IMR-90 (cell line): ENCODE results near the gene KLHL2. TPM values are rescaled to one million over a fixed set of nuclear protein-coding genes. Genes with fewer than 3 reads are reported as not detected.

ENCODE experiments used
- ATAC-seq: fragments of 200-7000 bp; cut with Tn5 transposase; 2 replicates; pipeline ENCODE4 v1.9.1; 2020; ENCODE audit warnings: low read depth, mild to moderate bottlenecking, moderate library complexity
- BruUV-seq: library from RNA; stranded (reverse); fragments of 400-500 nt; replicated peaks from 2 replicates; lab custom pipeline; 2021; lab: Mats Ljungman, UMichigan
- CTCF ChIA-PET: fragments of 300-600 bp; formaldehyde crosslinking; extraction: SDS; loops from one replicate; lab custom pipeline; 2021; ENCODE audit warnings: antibody characterized with exemption; lab: Yijun Ruan, JAX
- POLR2A ChIA-PET: fragments of 300-600 bp; sonication (Branson Sonifier 250); formaldehyde crosslinking; loops from one replicate; lab custom pipeline; 2022; ENCODE audit warnings: antibody characterized with exemption; ENCODE audit not compliant: unreplicated experiment; lab: Charles Lee
- DNase-seq: peaks from one replicate; pipeline ENCODE4 v3.0.0; 2013
- H2AFZ ChIP-seq: replicated peaks from 2 replicates; pipeline ENCODE3; 2013; ENCODE audit warnings: low read length, mild to moderate bottlenecking; ENCODE audit not compliant: poor library complexity
- H2AK5ac ChIP-seq: 2 replicates; pipeline ENCODE4 v1.6.1; 2013; ENCODE audit warnings: low read depth, low read length, inconsistent platforms
- H2AK9ac ChIP-seq: replicated peaks from 2 replicates; pipeline ENCODE3; 2013; ENCODE audit warnings: mild to moderate bottlenecking, low read depth, low read length, moderate library complexity; ENCODE audit not compliant: poor library complexity
- H2BK120ac ChIP-seq: 2 replicates; pipeline ENCODE4 v1.6.1; 2013; ENCODE audit warnings: low read depth, low read length, inconsistent platforms
- H2BK15ac ChIP-seq: 3 replicates; pipeline ENCODE4 v1.6.1; 2013; ENCODE audit warnings: low read depth, low read length, inconsistent platforms
- H2BK20ac ChIP-seq: 2 replicates; pipeline ENCODE4 v1.6.1; 2013; ENCODE audit warnings: low read depth, mild to moderate bottlenecking, inconsistent platforms, low read length, moderate library complexity
- H2BK5ac ChIP-seq: 2 replicates; pipeline ENCODE4 v1.6.1; 2013; ENCODE audit warnings: mild to moderate bottlenecking, low read depth, low read length, inconsistent platforms; ENCODE audit not compliant: poor library complexity, severe bottlenecking
- H3K14ac ChIP-seq: replicated peaks from 2 replicates; pipeline ENCODE4 v1.6.1; 2013; ENCODE audit warnings: low read depth, low read length, inconsistent platforms
- H3K18ac ChIP-seq: 2 replicates; pipeline ENCODE4 v1.6.1; 2013; ENCODE audit warnings: low read depth, low read length, control low read depth
- H3K23ac ChIP-seq: 2 replicates; pipeline ENCODE4 v1.6.1; 2013; ENCODE audit warnings: low read depth, low read length, inconsistent platforms
- H3K27ac ChIP-seq: 2 replicates; pipeline ENCODE4 v1.5.1; 2013; ENCODE audit warnings: mild to moderate bottlenecking, control low read depth, low read length; ENCODE audit not compliant: insufficient read depth
- H3K27me3 ChIP-seq: 2 replicates; pipeline ENCODE4 v1.6.1; 2013; ENCODE audit warnings: low read length; ENCODE audit not compliant: control insufficient read depth, insufficient read depth
- H3K36me3 ChIP-seq: 2 replicates; pipeline ENCODE4 v1.6.1; 2013; ENCODE audit warnings: low read length, mixed read lengths; ENCODE audit not compliant: control insufficient read depth, insufficient read depth
- H3K4ac ChIP-seq: 2 replicates; pipeline ENCODE4 v1.6.1; 2013; ENCODE audit warnings: low read depth, low read length, inconsistent platforms
- H3K4me1 ChIP-seq: 2 replicates; pipeline ENCODE4 v1.6.1; 2013; ENCODE audit warnings: low read length, mixed read lengths; ENCODE audit not compliant: control insufficient read depth, insufficient read depth
- H3K4me2 ChIP-seq: 2 replicates; pipeline ENCODE4 v1.6.1; 2013; ENCODE audit warnings: low read depth, mild to moderate bottlenecking, control low read depth, low read length, moderate library complexity
- H3K4me3 ChIP-seq: 2 replicates; pipeline ENCODE4 v1.5.1; 2013; ENCODE audit warnings: low read depth, mild to moderate bottlenecking, control low read depth, low read length, moderate library complexity; ENCODE audit not compliant: insufficient read depth
- H3K56ac ChIP-seq: 2 replicates; pipeline ENCODE4 v1.6.1; 2013; ENCODE audit warnings: low read length, inconsistent platforms; ENCODE audit not compliant: insufficient read depth; ENCODE audit errors: extremely low read depth
- H3K79me1 ChIP-seq, 2 experiments: 2 replicates each; pipeline ENCODE4 v1.6.1; 2013; ENCODE audit warnings: low read length in 2 of 2, inconsistent platforms in 1 of 2, low read depth in 1 of 2
- H3K9ac ChIP-seq: 2 replicates; pipeline ENCODE4 v1.6.1; 2013; ENCODE audit warnings: low read depth, low read length, control low read depth
- H3K9me1 ChIP-seq: 2 replicates; pipeline ENCODE4 v1.6.1; 2013; ENCODE audit warnings: low read length, inconsistent platforms; ENCODE audit not compliant: insufficient read depth
- H3K9me3 ChIP-seq: 2 replicates; pipeline ENCODE4 v1.6.1; 2013; ENCODE audit warnings: low read length; ENCODE audit not compliant: control insufficient read depth, insufficient read depth
- H4K20me1 ChIP-seq: 2 replicates; pipeline ENCODE4 v1.6.1; 2013; ENCODE audit warnings: low read length, inconsistent platforms; ENCODE audit not compliant: insufficient read depth
- H4K5ac ChIP-seq: 2 replicates; pipeline ENCODE4 v1.6.1; 2013; ENCODE audit warnings: mild to moderate bottlenecking, low read depth, low read length, control low read depth
- H4K8ac ChIP-seq, 2 experiments: 2 replicates each; pipeline ENCODE4 v1.6.1; 2013; ENCODE audit warnings: low read depth in 2 of 2, low read length in 2 of 2, control low read depth in 1 of 2, inconsistent platforms in 1 of 2
- H4K91ac ChIP-seq: 2 replicates; pipeline ENCODE4 v1.6.1; 2013; ENCODE audit warnings: low read depth, low read length, inconsistent platforms; ENCODE audit not compliant: insufficient read depth
- CEBPB ChIP-seq: IDR thresholded peaks from 2 replicates; pipeline ENCODE4 v1.6.1; 2012; ENCODE audit warnings: low read depth, low read length, improper control_type of control experiment
- FOS ChIP-seq: fragments of 150-350 bp; IDR thresholded peaks from 2 replicates; pipeline ENCODE4 v1.6.1; 2016; ENCODE audit warnings: low read depth, low read length
- NFE2L2 ChIP-seq: fragments of 150-350 bp; IDR thresholded peaks from 2 replicates; pipeline ENCODE4 v1.6.1; 2016; ENCODE audit warnings: low read depth, mild to moderate bottlenecking, low read length
- dilution Hi-C: fragments of 300-500 bp; cut with HindIII; formaldehyde crosslinking; loops from one replicate; pipeline ENCODE4 v1.14.3; 2018; ENCODE audit warnings: low sequenced_read_pairs; ENCODE audit not compliant: unreplicated experiment
- in situ Hi-C: fragments of 300-500 bp; cut with MboI; formaldehyde crosslinking; loops from 3 replicates; pipeline ENCODE4 v1.14.3; 2019; ENCODE audit warnings: low sequenced_read_pairs, inconsistent platforms, mixed read lengths
- intact Hi-C: fragments of 100-400 bp; cut with micrococcal nuclease; formaldehyde crosslinking; loops from 2 replicates; pipeline ENCODE4 v1.10.0; 2022
- polyA plus RNA-seq, 3 experiments: library from polyadenylated mRNA; depleted of rRNA; stranded (reverse); fragments of >200 nt; gene quantifications; 2 replicates each; pipeline ENCODE4 v1.2.3, GENCODE V29; 2012; ENCODE audit warnings: low replicate concordance in 1 of 3
- total RNA-seq: library from RNA; depleted of rRNA; stranded (reverse); fragments of >200 nt; gene quantifications from 2 replicates; pipeline ENCODE4 v1.2.3, GENCODE V29; 2012
- TF ChIP-seq, protein P1 (sequence below): fragments of 150-350 bp; IDR thresholded peaks from 2 replicates; pipeline ENCODE4 v1.6.1; 2017; ENCODE audit warnings: mild to moderate bottlenecking, antibody characterized with exemption, low read length, low read depth
- TF ChIP-seq, protein P2 (sequence below): fragments of 150-350 bp; IDR thresholded peaks from 2 replicates; pipeline ENCODE4 v1.6.1; 2016; ENCODE audit warnings: low read depth, mild to moderate bottlenecking, low read length, moderate library complexity, borderline replicate concordance

KLHL2 gene
- total and polyA plus RNA-seq, 2 of the 4 experiments (the other 2 are of a cell fraction): 11.0 to 12.4 TPM

DNA sequence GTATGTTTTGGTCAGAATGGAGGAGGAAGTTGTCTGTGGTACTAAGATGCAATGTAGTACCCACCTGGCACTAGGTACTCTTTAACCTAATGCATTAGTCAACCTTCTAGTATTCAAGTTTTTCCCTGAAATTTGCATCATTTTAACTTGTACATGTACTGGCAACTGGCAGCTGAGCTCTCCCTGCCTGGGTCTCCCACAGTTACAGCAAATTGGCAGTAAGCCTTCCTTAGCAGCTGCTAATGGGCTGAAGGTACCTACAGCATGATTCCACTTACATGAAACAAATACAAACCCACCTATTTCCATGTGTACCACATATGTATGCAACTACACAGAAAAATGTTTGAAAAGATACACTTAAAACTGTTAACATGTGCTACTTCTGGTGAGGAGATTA is 8.1 kb upstream of the KLHL2 start:
- CTCF ChIA-PET: interaction anchor here (1.2 kb wide), 1 partner anchor 13 kb away, joined by 5 read pairs; no protein-coding TSS in a partner anchor
- dilution Hi-C loops: no loop called here
- H3K27ac ChIP-seq: no peak overlapping the region
- no peak overlapping the region for H4K5ac ChIP-seq
- no peak overlapping the region for H2BK5ac ChIP-seq
- no peak for TF ChIP-seq CEBPB
- TF ChIP-seq FOS: no peak
- TF ChIP-seq, protein P1, sequence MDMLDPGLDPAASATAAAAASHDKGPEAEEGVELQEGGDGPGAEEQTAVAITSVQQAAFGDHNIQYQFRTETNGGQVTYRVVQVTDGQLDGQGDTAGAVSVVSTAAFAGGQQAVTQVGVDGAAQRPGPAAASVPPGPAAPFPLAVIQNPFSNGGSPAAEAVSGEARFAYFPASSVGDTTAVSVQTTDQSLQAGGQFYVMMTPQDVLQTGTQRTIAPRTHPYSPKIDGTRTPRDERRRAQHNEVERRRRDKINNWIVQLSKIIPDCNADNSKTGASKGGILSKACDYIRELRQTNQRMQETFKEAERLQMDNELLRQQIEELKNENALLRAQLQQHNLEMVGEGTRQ: no peak
- TF ChIP-seq, protein P2, sequence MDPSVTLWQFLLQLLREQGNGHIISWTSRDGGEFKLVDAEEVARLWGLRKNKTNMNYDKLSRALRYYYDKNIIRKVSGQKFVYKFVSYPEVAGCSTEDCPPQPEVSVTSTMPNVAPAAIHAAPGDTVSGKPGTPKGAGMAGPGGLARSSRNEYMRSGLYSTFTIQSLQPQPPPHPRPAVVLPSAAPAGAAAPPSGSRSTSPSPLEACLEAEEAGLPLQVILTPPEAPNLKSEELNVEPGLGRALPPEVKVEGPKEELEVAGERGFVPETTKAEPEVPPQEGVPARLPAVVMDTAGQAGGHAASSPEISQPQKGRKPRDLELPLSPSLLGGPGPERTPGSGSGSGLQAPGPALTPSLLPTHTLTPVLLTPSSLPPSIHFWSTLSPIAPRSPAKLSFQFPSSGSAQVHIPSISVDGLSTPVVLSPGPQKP: no peak
- TF ChIP-seq NFE2L2: no peak
- no peaks in the 10 kb centered on the region for H3K27me3 ChIP-seq
- H3K9me3 ChIP-seq: no peaks in the 10 kb centered on the region
- DNase-seq: no peak
- no peak overlapping the region for H3K4ac ChIP-seq
- no peak overlapping the region for H3K23ac ChIP-seq
- no peak overlapping the region for H2AK5ac ChIP-seq
- no peak overlapping the region for H3K4me3 ChIP-seq
- H2BK15ac ChIP-seq: no peak overlapping the region
- no peak overlapping the region for H2BK20ac ChIP-seq
- H3K36me3 ChIP-seq: no peaks in the 10 kb centered on the region
- H2AFZ ChIP-seq: no peak overlapping the region
- intact Hi-C loops: no loop called here
- in situ Hi-C loops: no loop called here
- BruUV-seq: no TSS peak
- POLR2A ChIA-PET: no interaction called here
- no peaks in the 10 kb centered on the region for H3K9me1 ChIP-seq
- H3K18ac ChIP-seq: no peak overlapping the region
- H3K14ac ChIP-seq: no peak overlapping the region
- H3K79me1 ChIP-seq: no peaks in the 10 kb centered on the region
- H3K9ac ChIP-seq: no peak overlapping the region
- H4K8ac ChIP-seq: no peak overlapping the region
- no peak for ATAC-seq
- H4K20me1 ChIP-seq: no peaks in the 10 kb centered on the region
- H3K4me1 ChIP-seq: peaks cover 2% of the 10 kb centered on the region; the same call in 1 of the 2 replicates
- H3K4me2 ChIP-seq: no peak overlapping the region
- no peak overlapping the region for H2AK9ac ChIP-seq
- no peak overlapping the region for H2BK120ac ChIP-seq
- no peak overlapping the region for H4K91ac ChIP-seq
- H3K56ac ChIP-seq: no peak overlapping the region
